A673 (cell line): Measurements from ENCODE around the gene SORL1-AS1.

Experiments used
- BruUV-seq: library from RNA; stranded (reverse); fragments of 400-500 nt; replicated peaks from 2 replicates; lab custom pipeline; 2021; lab: Mats Ljungman, UMichigan
- CTCF ChIA-PET: fragments of 300-600 bp; sonication (Branson Sonifier 250); formaldehyde crosslinking; loops from one replicate; lab custom pipeline; 2022; ENCODE audit warnings: antibody characterized with exemption; lab: Charles Lee
- POLR2A ChIA-PET: fragments of 300-600 bp; sonication (Branson Sonifier 250); formaldehyde crosslinking; loops from one replicate; lab custom pipeline; 2022; ENCODE audit warnings: antibody characterized with exemption; ENCODE audit not compliant: low non-redundant PET; lab: Charles Lee
- DNase-seq: peaks from one replicate; pipeline ENCODE4 v3.0.0-alpha.2; 2015; ENCODE audit warnings: low spot score
- H3K27ac ChIP-seq: fragments of 200-600 bp; sonication (generic); 2 replicates; pipeline ENCODE4 v1.5.1; 2016; ENCODE audit warnings: mixed run types, low read depth, mild to moderate bottlenecking, mixed read lengths, antibody characterized with exemption, low read length; ENCODE audit not compliant: poor library complexity, severe bottlenecking
- H3K27me3 ChIP-seq: fragments of 200-600 bp; sonication (generic); replicated peaks from 2 replicates; pipeline ENCODE4 v1.6.1; 2017; ENCODE audit warnings: mixed run types, low read depth, mild to moderate bottlenecking, mixed read lengths, antibody characterized with exemption, low read length; ENCODE audit not compliant: insufficient read depth, poor library complexity
- H3K36me3 ChIP-seq: fragments of 200-600 bp; sonication (generic); 2 replicates; pipeline ENCODE4 v1.6.1; 2016; ENCODE audit warnings: mixed run types, mild to moderate bottlenecking, mixed read lengths, antibody characterized with exemption, low read length; ENCODE audit not compliant: insufficient read depth, poor library complexity, severe bottlenecking
- H3K4me1 ChIP-seq: fragments of 200-600 bp; sonication (generic); 2 replicates; pipeline ENCODE4 v1.6.1; 2017; ENCODE audit warnings: mixed run types, mild to moderate bottlenecking, mixed read lengths, antibody characterized with exemption, low read length; ENCODE audit not compliant: insufficient read depth, poor library complexity, severe bottlenecking
- H3K4me3 ChIP-seq: fragments of 200-600 bp; sonication (generic); 2 replicates; pipeline ENCODE4 v1.5.1; 2016; ENCODE audit warnings: low read depth, mixed run types, mild to moderate bottlenecking, mixed read lengths, low read length; ENCODE audit not compliant: poor library complexity, severe bottlenecking
- H3K9me3 ChIP-seq: fragments of 200-600 bp; sonication (generic); 2 replicates; pipeline ENCODE4 v1.6.1; 2016; ENCODE audit warnings: mixed run types, low read depth, mild to moderate bottlenecking, mixed read lengths, antibody characterized with exemption, low read length; ENCODE audit not compliant: poor library complexity, severe bottlenecking
- EZH2 ChIP-seq: fragments of 200-600 bp; sonication (generic); IDR thresholded peaks from 2 replicates; pipeline ENCODE4 v1.6.1; 2017; ENCODE audit warnings: borderline replicate concordance, low read depth, mild to moderate bottlenecking, mixed read lengths, antibody characterized with exemption, low read length; ENCODE audit not compliant: poor library complexity, severe bottlenecking
- intact Hi-C: fragments of 100-400 bp; cut with micrococcal nuclease; formaldehyde crosslinking; loops from one replicate; pipeline ENCODE4 v1.10.0; 2022; ENCODE audit not compliant: unreplicated experiment
- TF ChIP-seq, protein P1 (sequence below): fragments of 300-800, 200-600 bp; sonication (generic); conservative IDR thresholded peaks from 2 replicates; pipeline ENCODE4 v1.5.1; 2017; ENCODE audit warnings: low read depth, mild to moderate bottlenecking, antibody characterized with exemption, low read length, moderate library complexity, mixed read lengths

Gene SORL1-AS1

GRCh38 chr11:121472312-121472711 lies 19.5 kb upstream of the SORL1-AS1 start:
- BruUV-seq = no TSS peak
- no peaks in the 10 kb centered on the region for H3K36me3 ChIP-seq
- intact Hi-C loops = no loop called here
- H3K27me3 ChIP-seq = no peaks in the 10 kb centered on the region
- no peak for DNase-seq
- peaks cover 3% of the 10 kb centered on the region for H3K4me1 ChIP-seq
- POLR2A ChIA-PET = no interaction called here
- CTCF ChIA-PET = no interaction called here
- TF ChIP-seq, protein P1, sequence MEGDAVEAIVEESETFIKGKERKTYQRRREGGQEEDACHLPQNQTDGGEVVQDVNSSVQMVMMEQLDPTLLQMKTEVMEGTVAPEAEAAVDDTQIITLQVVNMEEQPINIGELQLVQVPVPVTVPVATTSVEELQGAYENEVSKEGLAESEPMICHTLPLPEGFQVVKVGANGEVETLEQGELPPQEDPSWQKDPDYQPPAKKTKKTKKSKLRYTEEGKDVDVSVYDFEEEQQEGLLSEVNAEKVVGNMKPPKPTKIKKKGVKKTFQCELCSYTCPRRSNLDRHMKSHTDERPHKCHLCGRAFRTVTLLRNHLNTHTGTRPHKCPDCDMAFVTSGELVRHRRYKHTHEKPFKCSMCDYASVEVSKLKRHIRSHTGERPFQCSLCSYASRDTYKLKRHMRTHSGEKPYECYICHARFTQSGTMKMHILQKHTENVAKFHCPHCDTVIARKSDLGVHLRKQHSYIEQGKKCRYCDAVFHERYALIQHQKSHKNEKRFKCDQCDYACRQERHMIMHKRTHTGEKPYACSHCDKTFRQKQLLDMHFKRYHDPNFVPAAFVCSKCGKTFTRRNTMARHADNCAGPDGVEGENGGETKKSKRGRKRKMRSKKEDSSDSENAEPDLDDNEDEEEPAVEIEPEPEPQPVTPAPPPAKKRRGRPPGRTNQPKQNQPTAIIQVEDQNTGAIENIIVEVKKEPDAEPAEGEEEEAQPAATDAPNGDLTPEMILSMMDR = no peak
- TF ChIP-seq EZH2 = no peak
- no peak overlapping the region for H3K4me3 ChIP-seq
- H3K9me3 ChIP-seq = no peaks in the 10 kb centered on the region
- no peak overlapping the region for H3K27ac ChIP-seq

- no peak for DNase-seq
- ChIA-PET POLR2A (no interaction called here), CTCF (no interaction called here)
- no TSS peak for BruUV-seq
- Histone ChIP-seq H3K27me3 (no peaks in the 10 kb centered on the region), H3K9me3 (no peaks in the 10 kb centered on the region), H3K4me1 (peaks cover 15% of the 10 kb centered on the region), H3K4me3 (no peak overlapping the region), H3K36me3 (no peaks in the 10 kb centered on the region), H3K27ac (no peak overlapping the region)
- intact Hi-C loops = no loop called here
- TF ChIP-seq, protein P1 = no peak
- no peak for TF ChIP-seq EZH2
These were observed 18.4 kb upstream of the SORL1-AS1 start for GRCh38 chr11:121471167-121471566.

GRCh38 chr11:121469910-121470309 lies 17.1 kb upstream of the SORL1-AS1 start:
- POLR2A ChIA-PET = no interaction called here
- no peak for DNase-seq
- H3K9me3 ChIP-seq = no peaks in the 10 kb centered on the region
- intact Hi-C loops = no loop called here
- no peak overlapping the region for H3K4me3 ChIP-seq
- H3K4me1 ChIP-seq = peaks cover 17% of the 10 kb centered on the region
- TF ChIP-seq, protein P1 = no peak
- TF ChIP-seq EZH2 = no peak
- CTCF ChIA-PET = no interaction called here
- H3K36me3 ChIP-seq = no peaks in the 10 kb centered on the region
- BruUV-seq = no TSS peak
- H3K27ac ChIP-seq = no peak overlapping the region
- no peaks in the 10 kb centered on the region for H3K27me3 ChIP-seq
